SK-N-SH (cell line): ENCODE results near the gene ST13. TPM values are rescaled to one million over a fixed set of nuclear protein-coding genes. Genes with fewer than 3 reads are reported as not detected.
"Not testable (repeated sequence)": the region's sequence is repeated elsewhere in the genome, so short reads cannot be mapped to it uniquely, and the experiment has no call there.

ENCODE experiments used
- CTCF ChIA-PET: fragments of 300-600, 350-600 bp; formaldehyde crosslinking; extraction: SDS; loops from one replicate; lab custom pipeline; 2021; lab: Yijun Ruan, JAX
- POLR2A ChIA-PET: fragments of 350-600 bp; sonication (Branson Sonifier 250); formaldehyde crosslinking; extraction: SDS; loops from one replicate; lab custom pipeline; 2020; ENCODE audit warnings: antibody characterized with exemption, inconsistent platforms; lab: Yijun Ruan, JAX
- DNase-seq: peaks from one replicate; pipeline ENCODE4 v3.0.0; 2012
- H2AFZ ChIP-seq: fragments of 200-600 bp; sonication (generic); 2 replicates; pipeline ENCODE4 v1.8.1; 2016; ENCODE audit warnings: antibody characterized with exemption, mild to moderate bottlenecking, low read depth
- H3F3A ChIP-seq: fragments of 200-600 bp; sonication (generic); replicated peaks from 2 replicates; pipeline ENCODE3; 2016; ENCODE audit warnings: antibody characterized with exemption, mild to moderate bottlenecking; ENCODE audit not compliant: insufficient read depth
- H3K27ac ChIP-seq, 2 experiments: fragments of 200-500 bp in 1 of 2; fragments of 200-600 bp in 1 of 2; sonication (Bioruptor generic) in 1 of 2; sonication (generic), shearing (Covaris generic) in 1 of 2; 2 replicates each; pipeline versions ENCODE4 v1.5.1 to v1.6.1; 2014 to 2016; ENCODE audit warnings: low read depth in 2 of 2, inconsistent platforms in 1 of 2, low read length in 1 of 2, mild to moderate bottlenecking in 1 of 2, mixed read lengths in 1 of 2
- H3K27me3 ChIP-seq: fragments of 200-600 bp; sonication (generic), shearing (Covaris generic); 2 replicates; pipeline ENCODE4 v1.6.1; 2016; ENCODE audit warnings: mixed run types; ENCODE audit not compliant: insufficient read depth
- H3K36me3 ChIP-seq, 2 experiments: fragments of 200-500 bp in 1 of 2; fragments of 200-600 bp in 1 of 2; sonication (Bioruptor generic) in 1 of 2; sonication (generic) in 1 of 2; replicated peaks in 1 of 2; 2 replicates each; pipeline versions ENCODE3 to v1.5.1; 2014 to 2016; ENCODE audit warnings: low read length in 1 of 2, mild to moderate bottlenecking in 1 of 2; ENCODE audit not compliant: insufficient read depth in 2 of 2, control insufficient read depth in 1 of 2
- H3K4me1 ChIP-seq, 2 experiments: fragments of 200-500 bp in 1 of 2; fragments of 200-600 bp in 1 of 2; sonication (Bioruptor generic) in 1 of 2; sonication (generic), shearing (Covaris generic) in 1 of 2; 2 replicates each; pipeline versions ENCODE4 v1.5.1 to v1.6.1; 2014 to 2016; ENCODE audit warnings: low read depth in 1 of 2, low read length in 1 of 2, mixed run types in 1 of 2; ENCODE audit not compliant: insufficient read depth in 2 of 2, control insufficient read depth in 1 of 2
- H3K4me2 ChIP-seq: fragments of 200-600 bp; sonication (generic), shearing (Covaris generic); 2 replicates; pipeline ENCODE4 v1.6.1; 2017; ENCODE audit warnings: mixed run types
- H3K4me3 ChIP-seq, 2 experiments: fragments of 200-500 bp in 1 of 2; fragments of 200-600 bp in 1 of 2; sonication (Bioruptor generic) in 1 of 2; sonication (generic), shearing (Covaris generic) in 1 of 2; 2 replicates each; pipeline versions ENCODE4 v1.5.1 to v1.8.1; 2014 to 2016; ENCODE audit warnings: low read depth in 2 of 2, inconsistent platforms in 1 of 2, low read length in 1 of 2, mild to moderate bottlenecking in 1 of 2, mixed read lengths in 1 of 2, moderate library complexity in 1 of 2
- H3K79me2 ChIP-seq: fragments of 200-600 bp; sonication (generic); 2 replicates; pipeline ENCODE4 v1.8.1; 2017; ENCODE audit warnings: mild to moderate bottlenecking; ENCODE audit not compliant: insufficient read depth
- H3K9ac ChIP-seq: fragments of 200-600 bp; sonication (generic); 2 replicates; pipeline ENCODE4 v1.6.1; 2017; ENCODE audit warnings: mixed run types
- H3K9me2 ChIP-seq: fragments of 200-600 bp; sonication (generic); 2 replicates; pipeline ENCODE4 v1.6.1; 2017; ENCODE audit warnings: mixed run types
- H3K9me3 ChIP-seq: fragments of 200-600 bp; sonication (generic); 2 replicates; pipeline ENCODE4 v1.6.1; 2017; ENCODE audit warnings: mixed run types, mild to moderate bottlenecking, moderate library complexity
- H4K20me1 ChIP-seq: fragments of 200-600 bp; sonication (generic); 2 replicates; pipeline ENCODE4 v1.6.1; 2017; ENCODE audit warnings: mild to moderate bottlenecking, mixed run types; ENCODE audit not compliant: insufficient read depth
- EZH2phosphoT487 ChIP-seq: fragments of 200-600 bp; sonication (generic); IDR thresholded peaks from 2 replicates; pipeline ENCODE4 v1.6.1; 2017; ENCODE audit warnings: low read depth, mixed run types, mild to moderate bottlenecking, antibody characterized with exemption, moderate library complexity, borderline replicate concordance
- FOXJ3 ChIP-seq: sonication (generic); formaldehyde crosslinking; IDR thresholded peaks from 2 replicates; pipeline ENCODE4 v1.5.1; 2020; ENCODE audit warnings: mild to moderate bottlenecking, missing genetic modification reagents
- FOXM1 ChIP-seq: IDR thresholded peaks from 2 replicates; pipeline ENCODE4 v1.4.0; 2012; ENCODE audit warnings: low read depth, mild to moderate bottlenecking
- IRF3 ChIP-seq: fragments of 150-350 bp; IDR thresholded peaks from 2 replicates; pipeline ENCODE4 v1.6.1; 2016; ENCODE audit warnings: mild to moderate bottlenecking, low read depth, low read length
- MAX ChIP-seq: IDR thresholded peaks from 2 replicates; pipeline ENCODE4 v1.4.0; 2012; ENCODE audit warnings: low read depth
- MEF2A ChIP-seq: IDR thresholded peaks from 2 replicates; pipeline ENCODE4 v1.4.0; 2012; ENCODE audit warnings: low read depth, borderline replicate concordance
- RFX5 ChIP-seq: IDR thresholded peaks from 2 replicates; pipeline ENCODE4 v1.6.1; 2012; ENCODE audit warnings: mild to moderate bottlenecking, improper control_type of control experiment, low read length
- RXRA ChIP-seq: IDR thresholded peaks from 2 replicates; pipeline ENCODE4 v1.4.0; 2012; ENCODE audit warnings: low read depth, mild to moderate bottlenecking, borderline replicate concordance
- TAF1 ChIP-seq: IDR thresholded peaks from 2 replicates; pipeline ENCODE4 v1.6.1; 2012; ENCODE audit warnings: low read depth, mild to moderate bottlenecking, low read length, moderate library complexity, borderline replicate concordance
- WGBS: methylation state at CpG from one replicate; pipeline ENCODE4 v1.1.6; 2017; ENCODE audit warnings: low lambda C conversion rate; 5-methylcytosine and 5-hydroxymethylcytosine counted together
- polyA plus RNA-seq, 3 experiments: library from polyadenylated mRNA; depleted of rRNA; stranded (reverse); fragments of >200 nt; gene quantifications; 2 replicates each; pipeline ENCODE4 v1.2.3, GENCODE V29; 2012
- TF ChIP-seq, protein P1 (sequence below): fragments of 150-350 bp; IDR thresholded peaks from 2 replicates; pipeline ENCODE4 v1.6.1; 2017; ENCODE audit warnings: antibody characterized with exemption, low read length, low read depth, borderline replicate concordance

Gene ST13
- polyA plus RNA-seq, 1 of the 3 experiments (the other 2 are of a cell fraction): 66.0 TPM

- Histone ChIP-seq H3K79me2 (no peaks in the 10 kb centered on the region), H3K9ac (no peak overlapping the region), H3K4me1 (no peaks in the 10 kb centered on the region), H3K27ac (no peak overlapping the region), H3K27me3 (no peaks in the 10 kb centered on the region), H3K36me3 (peaks cover 4 to 11% of the 10 kb centered on the region in 2 experiments), H3F3A (no peaks in the 10 kb centered on the region), H3K4me2 (no peak overlapping the region), H2AFZ (no peak overlapping the region), H3K9me3 (no peaks in the 10 kb centered on the region), H3K9me2 (no peaks in the 10 kb centered on the region), H3K4me3 (no peak overlapping the region), H4K20me1 (no peaks in the 10 kb centered on the region)
- ChIA-PET CTCF (interaction anchor here (0.6 kb wide), 1 partner anchor 16 kb away, joined by 5 read pairs; no protein-coding TSS in a partner anchor), POLR2A (no interaction called here)
- WGBS: 99% methylated on average over 3 of the region's 3 CpGs
- no peak for TF ChIP-seq IRF3
- no peak for TF ChIP-seq MEF2A
- TF ChIP-seq, protein P1, sequence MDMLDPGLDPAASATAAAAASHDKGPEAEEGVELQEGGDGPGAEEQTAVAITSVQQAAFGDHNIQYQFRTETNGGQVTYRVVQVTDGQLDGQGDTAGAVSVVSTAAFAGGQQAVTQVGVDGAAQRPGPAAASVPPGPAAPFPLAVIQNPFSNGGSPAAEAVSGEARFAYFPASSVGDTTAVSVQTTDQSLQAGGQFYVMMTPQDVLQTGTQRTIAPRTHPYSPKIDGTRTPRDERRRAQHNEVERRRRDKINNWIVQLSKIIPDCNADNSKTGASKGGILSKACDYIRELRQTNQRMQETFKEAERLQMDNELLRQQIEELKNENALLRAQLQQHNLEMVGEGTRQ: no peak
- no peak for TF ChIP-seq MAX
- no peak for TF ChIP-seq FOXM1
- TF ChIP-seq RXRA: no peak
- TF ChIP-seq FOXJ3 (CRISPR knock-in tag): no peak
- TF ChIP-seq RFX5: no peak
- no peak for TF ChIP-seq EZH2phosphoT487
- TF ChIP-seq TAF1: no peak
- no peak for DNase-seq
These were observed 17.6 kb upstream of the ST13 start for GRCh38 chr22:40874016-40874415.

DNA sequence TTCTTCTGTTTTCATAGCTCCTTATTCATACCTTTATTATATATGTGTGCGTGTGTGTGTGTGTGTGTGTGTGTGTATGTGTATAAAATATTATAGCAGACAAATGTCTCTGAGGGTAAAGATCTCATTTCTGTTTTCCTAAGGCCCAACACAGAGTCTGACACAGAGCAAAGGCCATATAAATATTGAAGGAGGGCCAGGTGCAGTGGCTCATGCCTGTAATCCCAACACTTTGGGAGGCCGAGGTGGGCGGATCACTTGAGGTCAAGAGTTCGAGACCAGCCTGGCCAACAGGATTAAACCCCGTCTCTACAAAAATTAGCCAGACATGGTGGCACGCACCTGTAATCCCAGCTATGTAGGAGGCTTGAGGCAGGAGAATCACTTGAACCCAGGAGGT lies 11.9 kb upstream of the ST13 start:
- H3K9ac ChIP-seq, H2AFZ ChIP-seq, H3K9me2 ChIP-seq, DNase-seq, H3K9me3 ChIP-seq, H3K4me2 ChIP-seq, H3K4me1 ChIP-seq, CTCF ChIA-PET, H4K20me1 ChIP-seq, H3K27me3 ChIP-seq, H3K4me3 ChIP-seq, H3K27ac ChIP-seq, POLR2A ChIA-PET, H3K36me3 ChIP-seq, H3F3A ChIP-seq: not testable (repeated sequence)
- H3K79me2 ChIP-seq: peaks cover 21% of the 10 kb centered on the region; the same call in 1 of the 2 replicates
- WGBS: 94% methylated on average over 4 of the region's 6 CpGs
